Naive thymus-derived CD8-positive, alpha-beta T cell (primary cell): ENCODE measurements around the gene PROB1. TPM values are rescaled to one million over a fixed set of nuclear protein-coding genes. Genes with fewer than 3 reads are reported as not detected.
A peak's percentile ranks its signal among the peaks of the same experiment; 100 is the strongest.

Source experiments
- ATAC-seq, 2 donors: fragments of 150-1000 bp; cut with Tn5 transposase in 1 of 2; sonication (Bioruptor Pico), chemical (Tn5 transposase) in 1 of 2; 1 replicate in 1 of 2; 2 replicates in 1 of 2; pipeline ENCODE4 v1.10.0; 2021; ENCODE audit warnings: mild to moderate bottlenecking in 2 of 2, moderate library complexity in 2 of 2
- POLR2A ChIA-PET: fragments of 350-600 bp; sonication (Branson Sonifier 250); formaldehyde crosslinking; loops from one replicate; lab custom pipeline; 2021; ENCODE audit warnings: antibody characterized with exemption; lab: Charles Lee
- DNase-seq, 10 donors: peaks; one replicate each; pipeline versions ENCODE4 v3.0.0 to v3.0.0-alpha.2; 2020 to 2022
- H3K27ac Mint-ChIP-seq, 10 donors: one replicate each; pipeline ENCODE4 v1.8.0; 2020 to 2022; ENCODE audit warnings: mild to moderate bottlenecking in 10 of 10, mixed read lengths in 10 of 10, moderate library complexity in 4 of 10, inconsistent platforms in 1 of 10
- H3K27me3 Mint-ChIP-seq, 5 donors: one replicate each; pipeline ENCODE4 v1.8.0; 2021 to 2022; ENCODE audit warnings: mixed read lengths in 5 of 5
- H3K36me3 Mint-ChIP-seq, 3 donors: one replicate each; pipeline ENCODE4 v1.8.0; 2020 to 2022; ENCODE audit warnings: mixed read lengths in 3 of 3, mild to moderate bottlenecking in 2 of 3, inconsistent platforms in 1 of 3
- H3K4me1 Mint-ChIP-seq, 4 donors: one replicate each; pipeline ENCODE4 v1.8.0; 2021 to 2022; ENCODE audit warnings: mixed read lengths in 4 of 4
- H3K4me3 Mint-ChIP-seq, 10 donors: one replicate each; pipeline ENCODE4 v1.8.0; 2020 to 2022; ENCODE audit warnings: mild to moderate bottlenecking in 10 of 10, mixed read lengths in 10 of 10, moderate library complexity in 6 of 10, inconsistent platforms in 1 of 10
- H3K9me3 Mint-ChIP-seq, 9 donors: one replicate each; pipeline ENCODE4 v1.8.0; 2020 to 2022; ENCODE audit warnings: mixed read lengths in 9 of 9, mild to moderate bottlenecking in 3 of 9, inconsistent platforms in 1 of 9, moderate library complexity in 1 of 9
- polyA plus RNA-seq, 3 donors: library from polyadenylated mRNA; unstranded; fragments of 300-500 nt; fragmentation: Illumina TruSeq; gene quantifications; one replicate each; pipeline ENCODE4 v1.2.3, GENCODE V29; 2021
- total RNA-seq, 8 experiments: library from RNA in 2 of 8; stranded (reverse) in 2 of 8; gene quantifications; one replicate each; pipeline ENCODE4 v1.2.3 and lab custom pipeline; 2021 to 2026

Gene PROB1
- total and polyA plus RNA-seq, 5 experiments from 2014 or later: 0.03 to 0.88 (median 0.32) TPM

- no peak overlapping the region for H3K27ac Mint-ChIP-seq
- ATAC-seq (no peak), DNase-seq (no peak)
- H3K4me3 Mint-ChIP-seq: no peak overlapping the region
- POLR2A ChIA-PET: no interaction called here
- H3K36me3 Mint-ChIP-seq: peaks cover 0 to 5% (median 4%) of the 10 kb centered on the region in 3 donors
- H3K9me3 Mint-ChIP-seq: no peaks in the 10 kb centered on the region
- H3K4me1 Mint-ChIP-seq: peaks cover 4 to 16% (median 12%) of the 10 kb centered on the region in 4 donors
- peaks cover 0 to 1% (median 0%) of the 10 kb centered on the region in 5 donors for H3K27me3 Mint-ChIP-seq
These were observed 3.0 kb upstream of the PROB1 start for GRCh38 chr5:139397921-139398320.

DNA sequence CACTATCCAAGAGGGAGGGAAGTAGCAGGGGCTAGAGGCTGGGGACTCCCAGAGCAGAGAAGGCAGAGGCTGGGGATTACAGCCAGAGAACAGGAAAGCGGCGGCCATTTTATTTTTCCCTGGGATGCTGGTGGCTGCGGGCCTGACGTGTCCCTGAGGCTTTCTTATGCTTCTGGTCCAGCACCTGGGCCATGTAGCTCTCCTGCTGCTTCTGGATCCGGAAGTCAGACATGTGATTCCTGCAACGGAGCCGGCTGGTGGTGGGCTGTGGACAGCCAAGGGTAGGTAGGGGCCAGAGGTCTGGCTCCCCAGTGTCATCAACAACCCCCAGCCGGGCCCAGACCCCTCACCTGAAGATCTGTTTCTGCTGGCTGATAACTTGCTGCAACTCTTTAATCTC is 1.8 kb upstream of the PROB1 start:
- ATAC-seq: no peak
- Mint-ChIP-seq H3K27me3 (peaks cover 0 to 1% (median 0%) of the 10 kb centered on the region in 5 donors), H3K4me3 (no peak overlapping the region), H3K9me3 (no peaks in the 10 kb centered on the region), H3K36me3 (peaks cover 0 to 5% (median 4%) of the 10 kb centered on the region in 3 donors), H3K27ac (no peak overlapping the region), H3K4me1 (peaks cover 6 to 15% (median 11%) of the 10 kb centered on the region in 4 donors)
- POLR2A ChIA-PET: interaction anchor here (1.6 kb wide), 1 partner anchor 103 kb away, joined by 4 read pairs; the partner anchor contains the start of gene MATR3
- DNase-seq: peak in 1 of 10 donors; percentile 40

DNA sequence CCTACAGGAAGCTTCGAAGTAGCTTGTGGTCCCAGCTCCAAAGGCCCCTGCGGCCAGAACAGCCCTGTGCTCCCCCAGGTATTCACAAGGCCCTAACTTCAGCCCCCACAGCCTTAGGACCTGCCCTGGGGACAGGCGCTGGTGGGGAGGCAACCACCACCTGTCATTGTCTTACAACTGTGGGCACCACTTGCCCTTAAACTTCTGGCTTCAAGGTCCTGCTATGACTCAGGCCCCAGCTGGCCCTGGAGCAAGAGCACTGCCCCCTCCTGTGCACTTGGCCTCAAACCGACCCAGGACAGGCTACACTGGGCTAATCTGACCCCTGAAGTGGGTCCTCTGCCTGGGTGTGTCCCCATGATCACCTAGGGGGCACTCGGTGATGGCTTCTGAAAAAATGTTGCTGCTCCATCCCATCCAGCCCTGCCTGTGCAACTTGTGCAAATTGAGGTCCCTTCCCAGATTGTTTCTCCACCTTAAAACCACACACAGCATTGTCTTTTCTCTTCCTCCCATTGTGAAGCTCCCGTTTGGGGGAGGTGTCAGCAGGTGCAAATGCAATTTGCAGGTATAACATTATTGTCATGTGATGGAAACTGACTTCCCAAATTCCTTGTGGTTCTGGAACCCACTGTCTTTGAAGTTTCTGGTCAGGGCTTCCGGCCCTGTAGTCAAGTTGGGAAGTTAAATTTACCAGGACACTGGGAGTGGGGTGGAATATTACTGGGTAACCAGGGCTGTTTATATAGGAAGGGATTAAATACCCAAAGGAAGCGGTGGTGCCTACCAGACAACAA is 1.1 kb upstream of the PROB1 start:
- DNase-seq (no peak), ATAC-seq (no peak)
- peaks cover 0 to 4% (median 3%) of the 10 kb centered on the region in 3 donors for H3K36me3 Mint-ChIP-seq
- peak overlapping the region in 1 of 10 donors; percentile 19 for H3K27ac Mint-ChIP-seq
- POLR2A ChIA-PET: interaction anchor here (0.6 to 1.6 kb wide), 2 partner anchors 22 to 102 kb away, joined by 4 to 7 read pairs; partner anchors contain the start of gene MATR3
- peak overlapping the region in 4 of 10 donors; percentile 25 to 54 (median 29) for H3K4me3 Mint-ChIP-seq
- peaks cover 0 to 1% (median 0%) of the 10 kb centered on the region in 5 donors for H3K27me3 Mint-ChIP-seq
- H3K4me1 Mint-ChIP-seq: peaks cover 9 to 21% (median 18%) of the 10 kb centered on the region in 4 donors
- no peaks in the 10 kb centered on the region for H3K9me3 Mint-ChIP-seq

GRCh38 chr5:139394123-139394653 is 716 bp downstream of the PROB1 start:
- POLR2A ChIA-PET: interaction anchor here (0.6 to 4.0 kb wide), 3 partner anchors 9 to 100 kb away, joined by 3 to 19 read pairs (median 9); partner anchors contain the start of genes MATR3 and SPATA24
- peak in 6 of 10 donors; percentile 26 to 75 (median 50) for DNase-seq
- Mint-ChIP-seq H3K27ac (no peak overlapping the region), H3K36me3 (peaks cover 0 to 1% (median under 1%) of the 10 kb centered on the region in 3 donors), H3K9me3 (no peaks in the 10 kb centered on the region), H3K27me3 (peaks cover 0 to 1% (median 0%) of the 10 kb centered on the region in 5 donors), H3K4me3 (peak overlapping the region in 8 of 10 donors; percentile 84 to 94 (median 90)), H3K4me1 (peaks cover 19 to 40% (median 34%) of the 10 kb centered on the region in 4 donors)
- peak; percentile 19 to 39 for ATAC-seq

- H3K4me3 Mint-ChIP-seq: peak overlapping the region; percentile 84 to 94 (median 90)
- peak overlapping the region in 2 of 10 donors; percentile 67 to 89 for H3K27ac Mint-ChIP-seq
- no peaks in the 10 kb centered on the region for H3K9me3 Mint-ChIP-seq
- peaks cover 0 to 1% (median 0%) of the 10 kb centered on the region in 5 donors for H3K27me3 Mint-ChIP-seq
- peaks cover 19 to 43% (median 39%) of the 10 kb centered on the region in 4 donors for H3K4me1 Mint-ChIP-seq
- ATAC-seq: peak in 1 of 2 donors; percentile 2
- no peaks in the 10 kb centered on the region for H3K36me3 Mint-ChIP-seq
- POLR2A ChIA-PET: interaction anchor here (0.6 to 4.0 kb wide), 5 partner anchors 10 to 100 kb away, joined by 3 to 19 read pairs (median 3); partner anchors contain the start of genes DNAJC18, MATR3 and SPATA24
- DNase-seq: peak in 2 of 10 donors; percentile 23
These were observed 1.3 kb downstream of the PROB1 start for GRCh38 chr5:139393497-139394122.

GRCh38 chr5:139392678-139393496 is 2.0 kb downstream of the PROB1 start:
- peak; percentile 74 to 75 for ATAC-seq
- DNase-seq: peak; percentile 61 to 83 (median 70)
- H3K4me1 Mint-ChIP-seq: peaks cover 21 to 46% (median 43%) of the 10 kb centered on the region in 4 donors
- H3K9me3 Mint-ChIP-seq: no peaks in the 10 kb centered on the region
- H3K27me3 Mint-ChIP-seq: peaks cover 0 to 1% (median 0%) of the 10 kb centered on the region in 5 donors
- peak overlapping the region; percentile 84 to 94 (median 90) for H3K4me3 Mint-ChIP-seq
- H3K36me3 Mint-ChIP-seq: no peaks in the 10 kb centered on the region
- H3K27ac Mint-ChIP-seq: peak overlapping the region in 9 of 10 donors; percentile 34 to 89 (median 60)
- POLR2A ChIA-PET: interaction anchor here (0.6 to 4.0 kb wide), 5 partner anchors 10 to 99 kb away, joined by 3 to 19 read pairs (median 8); partner anchors contain the start of genes DNAJC18, MATR3, PAIP2 and SPATA24

DNA sequence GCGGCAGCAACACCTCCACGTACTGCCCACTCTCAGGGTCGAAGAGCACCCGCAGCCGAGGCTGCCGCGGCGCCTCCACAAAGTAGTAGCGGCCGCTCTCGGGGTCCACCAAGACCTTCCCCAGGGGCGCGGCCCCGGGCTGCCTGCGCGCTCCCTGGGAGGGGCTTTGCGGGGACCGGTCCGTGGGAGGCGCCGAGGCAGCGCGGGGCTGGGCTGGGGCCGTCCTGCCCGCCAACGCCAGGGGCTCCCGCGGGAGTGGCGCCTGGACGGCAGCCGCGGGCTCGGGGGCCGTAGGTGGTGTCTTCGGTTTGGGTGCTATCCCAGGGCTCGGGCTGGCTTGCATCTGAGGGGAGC is 2.6 kb downstream of the PROB1 start:
- ATAC-seq (peak; percentile 38 to 40), DNase-seq (no peak)
- Mint-ChIP-seq H3K4me1 (peaks cover 21 to 46% (median 44%) of the 10 kb centered on the region in 4 donors), H3K27me3 (peaks cover 0 to 1% (median 0%) of the 10 kb centered on the region in 5 donors), H3K27ac (peak overlapping the region in 2 of 10 donors; percentile 68 to 89), H3K9me3 (no peaks in the 10 kb centered on the region), H3K4me3 (peak overlapping the region in 9 of 10 donors; percentile 84 to 94 (median 90)), H3K36me3 (no peaks in the 10 kb centered on the region)
- POLR2A ChIA-PET: interaction anchor here (0.5 to 4.0 kb wide), 7 partner anchors 11 to 819 kb away, joined by 3 to 19 read pairs (median 5); partner anchors contain the start of genes DNAJC18, MATR3, PAIP2 and SPATA24

- ATAC-seq (peak in 1 of 2 donors; percentile 2), DNase-seq (peak in 1 of 10 donors; percentile 20)
- H3K9me3 Mint-ChIP-seq: no peaks in the 10 kb centered on the region
- H3K4me1 Mint-ChIP-seq: peaks cover 21 to 48% (median 47%) of the 10 kb centered on the region in 4 donors
- H3K36me3 Mint-ChIP-seq: no peaks in the 10 kb centered on the region
- H3K27ac Mint-ChIP-seq: peak overlapping the region in 8 of 10 donors; percentile 53 to 90 (median 74)
- POLR2A ChIA-PET: interaction anchor here (0.5 to 4.0 kb wide), 9 partner anchors 9 to 819 kb away, joined by 3 to 19 read pairs (median 4); partner anchors contain the start of genes MATR3, PAIP2 and SPATA24
- H3K4me3 Mint-ChIP-seq: peak overlapping the region; percentile 70 to 92 (median 86)
- peaks cover 0 to 1% (median 0%) of the 10 kb centered on the region in 5 donors for H3K27me3 Mint-ChIP-seq
These were observed 3.2 kb downstream of the PROB1 start for GRCh38 chr5:139391570-139392323.

DNA sequence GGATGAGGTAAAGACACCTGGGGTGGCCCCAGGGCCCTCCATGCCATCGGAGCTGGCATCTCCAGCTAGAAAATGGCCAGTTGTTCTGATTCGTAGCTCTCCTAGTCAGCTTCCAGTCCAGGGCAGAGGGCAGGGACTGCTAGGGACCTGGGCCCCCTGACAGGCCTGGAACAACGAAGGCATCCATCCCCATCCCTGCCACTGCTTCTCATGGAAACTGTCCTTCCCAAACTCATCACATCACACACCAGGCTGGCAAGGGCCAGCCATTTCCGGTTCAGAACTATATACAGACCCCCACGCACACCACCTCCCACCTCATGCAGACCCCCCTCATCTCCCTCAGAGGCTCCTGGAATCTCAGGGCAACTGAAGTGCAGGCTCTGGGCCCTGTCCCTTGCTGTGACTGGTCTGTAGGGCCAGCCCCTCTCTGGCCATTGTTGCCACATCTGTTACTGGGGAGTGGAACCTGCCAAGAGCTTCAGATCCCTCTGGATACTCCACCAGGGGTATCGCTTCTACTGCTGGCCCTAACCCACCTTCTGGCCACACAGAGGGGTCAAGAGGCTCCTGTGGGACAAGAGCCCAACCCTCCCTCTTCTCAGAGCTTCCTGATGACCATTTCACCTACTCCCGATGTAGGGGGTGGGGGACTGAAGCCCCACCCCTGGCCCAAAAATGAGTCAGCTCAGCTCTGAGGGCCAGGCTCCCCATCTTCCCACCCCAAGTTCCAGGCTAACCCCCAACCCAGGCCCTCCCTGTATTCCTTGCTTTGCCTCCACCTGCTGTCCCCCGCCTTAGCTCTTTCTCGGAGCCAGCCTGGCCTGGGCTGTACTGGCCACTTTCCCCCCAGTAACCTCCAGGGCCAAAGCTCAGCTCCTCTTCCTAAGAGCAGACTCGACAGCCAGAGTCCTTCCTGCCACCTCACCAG is 4.0 kb downstream of the PROB1 start:
- peak overlapping the region in 9 of 10 donors; percentile 3 to 90 (median 75) for H3K27ac Mint-ChIP-seq
- H3K27me3 Mint-ChIP-seq: peaks cover 0 to 1% (median 0%) of the 10 kb centered on the region in 5 donors
- H3K9me3 Mint-ChIP-seq: no peaks in the 10 kb centered on the region
- H3K4me1 Mint-ChIP-seq: peaks cover 20 to 56% (median 54%) of the 10 kb centered on the region in 4 donors
- POLR2A ChIA-PET: interaction anchor here (0.7 to 4.0 kb wide), 5 partner anchors 12 to 96 kb away, joined by 4 to 19 read pairs (median 8); partner anchors contain the start of genes PAIP2 and SPATA24
- H3K36me3 Mint-ChIP-seq: no peaks in the 10 kb centered on the region
- ATAC-seq: no peak
- no peak for DNase-seq
- H3K4me3 Mint-ChIP-seq: peak overlapping the region in 9 of 10 donors; percentile 70 to 89 (median 85)
